ENCODE results near the gene NPAS2. TPM values are rescaled to one million over a fixed set of nuclear protein-coding genes. Genes with fewer than 3 reads are reported as not detected.

NPAS2 gene
- total RNA-seq, 2 donors from 2014 or later = 1.1 to 1.6 TPM

DNA sequence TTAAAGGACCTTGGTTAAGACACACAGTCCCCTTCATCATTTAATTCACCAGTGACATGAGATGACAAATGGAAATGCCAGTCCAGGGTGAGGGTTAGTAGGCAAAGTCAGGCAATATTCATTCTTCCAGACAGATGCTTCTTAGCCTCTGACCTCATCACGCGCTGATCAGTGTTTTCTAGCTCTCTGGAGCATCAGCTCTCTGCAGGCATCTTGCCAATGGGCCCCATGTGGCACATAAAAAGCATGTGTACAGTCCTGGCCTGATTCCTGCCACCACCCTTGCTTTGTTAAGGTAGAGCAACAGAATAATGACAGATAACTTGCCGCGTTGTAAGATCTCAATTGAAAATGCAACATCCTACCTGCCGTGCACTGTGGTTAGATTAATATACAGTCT is 20.3 kb upstream of the NPAS2 start:
- 88 to 94% methylated on average over 3 to 5 of the region's 5 CpGs for whole genome bisulfite sequencing, 2 experiments (ENCODE audit: insufficient coverage in 1 of 2, insufficient read length in 1 of 2)
- Mint-ChIP-seq H3K4me3 (no peak overlapping the region), H3K27me3 (ENCODE audit: insufficient read depth) (peaks cover 5% of the 10 kb centered on the region), H3K27ac (no peak overlapping the region), H3K4me1 (no peaks in the 10 kb centered on the region), H3K36me3 (ENCODE audit: low read depth) (no peaks in the 10 kb centered on the region), H3K9me3 (no peaks in the 10 kb centered on the region)
- no peaks in the 10 kb centered on the region for H3K27me3 ChIP-seq (ENCODE audit: control insufficient read depth, insufficient read depth, low read length, poor library complexity, severe bottlenecking)
- no peaks in the 10 kb centered on the region for H3K36me3 ChIP-seq (ENCODE audit: control insufficient read depth, insufficient read depth, low read length)
- DNase-seq = no peak
- H3K4me3 ChIP-seq (ENCODE audit: low read length) = no peak overlapping the region
- H3K9me3 ChIP-seq (ENCODE audit: control insufficient read depth, low read length) = no peaks in the 10 kb centered on the region
- H3K27ac ChIP-seq (ENCODE audit: low read depth, low read length) = no peak overlapping the region
- H3K9ac ChIP-seq (ENCODE audit: extremely low read depth, low read length, poor library complexity, severe bottlenecking) = no peak overlapping the region
- TF ChIP-seq, protein P1, sequence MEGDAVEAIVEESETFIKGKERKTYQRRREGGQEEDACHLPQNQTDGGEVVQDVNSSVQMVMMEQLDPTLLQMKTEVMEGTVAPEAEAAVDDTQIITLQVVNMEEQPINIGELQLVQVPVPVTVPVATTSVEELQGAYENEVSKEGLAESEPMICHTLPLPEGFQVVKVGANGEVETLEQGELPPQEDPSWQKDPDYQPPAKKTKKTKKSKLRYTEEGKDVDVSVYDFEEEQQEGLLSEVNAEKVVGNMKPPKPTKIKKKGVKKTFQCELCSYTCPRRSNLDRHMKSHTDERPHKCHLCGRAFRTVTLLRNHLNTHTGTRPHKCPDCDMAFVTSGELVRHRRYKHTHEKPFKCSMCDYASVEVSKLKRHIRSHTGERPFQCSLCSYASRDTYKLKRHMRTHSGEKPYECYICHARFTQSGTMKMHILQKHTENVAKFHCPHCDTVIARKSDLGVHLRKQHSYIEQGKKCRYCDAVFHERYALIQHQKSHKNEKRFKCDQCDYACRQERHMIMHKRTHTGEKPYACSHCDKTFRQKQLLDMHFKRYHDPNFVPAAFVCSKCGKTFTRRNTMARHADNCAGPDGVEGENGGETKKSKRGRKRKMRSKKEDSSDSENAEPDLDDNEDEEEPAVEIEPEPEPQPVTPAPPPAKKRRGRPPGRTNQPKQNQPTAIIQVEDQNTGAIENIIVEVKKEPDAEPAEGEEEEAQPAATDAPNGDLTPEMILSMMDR (conservative IDR thresholded peaks at IDR 0.05) = no peak
- H3K4me1 ChIP-seq (ENCODE audit: control insufficient read depth, insufficient read depth, low read length) = no peaks in the 10 kb centered on the region

DNA sequence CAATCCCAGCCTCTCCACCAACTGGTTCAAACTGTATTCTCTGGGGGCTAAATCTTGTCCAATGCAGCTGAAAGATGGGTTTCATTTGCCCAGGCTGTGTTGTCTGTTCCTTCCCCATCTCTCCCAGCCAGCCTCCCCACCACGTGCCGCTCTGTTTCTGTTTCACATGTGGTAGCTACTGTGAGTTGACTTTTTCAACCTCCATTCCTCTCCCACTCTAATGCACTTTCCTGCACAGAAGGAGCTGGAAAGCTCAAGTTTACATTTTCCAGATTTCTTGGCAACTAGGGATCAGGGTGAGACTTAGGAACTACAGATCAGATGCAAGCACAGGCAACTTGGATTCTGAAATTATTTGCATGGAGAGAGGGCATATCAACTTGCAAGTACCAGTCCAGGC is 19.0 kb upstream of the NPAS2 start:
- 92 to 100% methylated on average over 2 of the region's 2 CpGs for WGBS, 2 experiments (ENCODE audit: insufficient coverage in 1 of 2, insufficient read length in 1 of 2)
- H3K27ac ChIP-seq (ENCODE audit: low read depth, low read length) = no peak overlapping the region
- H3K36me3 Mint-ChIP-seq (ENCODE audit: low read depth) = no peaks in the 10 kb centered on the region
- no peaks in the 10 kb centered on the region for H3K4me1 Mint-ChIP-seq
- H3K4me3 ChIP-seq (ENCODE audit: low read length) = no peak overlapping the region
- no peaks in the 10 kb centered on the region for H3K4me1 ChIP-seq (ENCODE audit: control insufficient read depth, insufficient read depth, low read length)
- TF ChIP-seq, protein P1 (conservative IDR thresholded peaks at IDR 0.05) = no peak
- H3K9me3 ChIP-seq (ENCODE audit: control insufficient read depth, low read length) = no peaks in the 10 kb centered on the region
- H3K4me3 Mint-ChIP-seq = no peak overlapping the region
- H3K27me3 Mint-ChIP-seq (ENCODE audit: insufficient read depth) = peaks cover 2% of the 10 kb centered on the region
- H3K9me3 Mint-ChIP-seq = no peaks in the 10 kb centered on the region
- H3K36me3 ChIP-seq (ENCODE audit: control insufficient read depth, insufficient read depth, low read length) = no peaks in the 10 kb centered on the region
- H3K9ac ChIP-seq (ENCODE audit: extremely low read depth, low read length, poor library complexity, severe bottlenecking) = no peak overlapping the region
- H3K27me3 ChIP-seq (ENCODE audit: control insufficient read depth, insufficient read depth, low read length, poor library complexity, severe bottlenecking) = no peaks in the 10 kb centered on the region
- no peak overlapping the region for H3K27ac Mint-ChIP-seq
- no peak for DNase-seq

DNA sequence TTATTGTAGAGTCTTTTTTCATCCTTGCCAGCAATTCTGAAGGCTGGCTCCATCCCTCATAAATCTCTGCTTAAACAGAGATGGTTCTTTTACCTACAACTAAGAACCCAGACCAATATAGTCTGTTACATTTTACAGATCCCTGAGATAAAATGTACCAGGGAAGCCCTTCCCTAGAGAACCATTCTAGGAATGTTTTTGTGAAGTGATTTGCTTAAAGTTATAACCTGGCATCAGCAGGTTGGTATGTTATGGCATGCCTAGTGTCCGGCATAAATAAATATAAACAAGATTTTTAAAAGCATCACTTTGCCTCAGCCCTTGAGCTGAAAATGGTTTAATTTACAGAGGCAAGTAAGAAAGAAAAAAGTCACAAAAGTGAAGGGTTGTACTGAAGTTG is 18.5 kb upstream of the NPAS2 start:
- no peak overlapping the region for H3K27ac ChIP-seq (ENCODE audit: low read depth, low read length)
- no peak overlapping the region for H3K9ac ChIP-seq (ENCODE audit: extremely low read depth, low read length, poor library complexity, severe bottlenecking)
- Mint-ChIP-seq H3K27ac (no peak overlapping the region), H3K4me1 (no peaks in the 10 kb centered on the region), H3K4me3 (no peak overlapping the region), H3K27me3 (ENCODE audit: insufficient read depth) (peaks cover 1% of the 10 kb centered on the region), H3K36me3 (ENCODE audit: low read depth) (no peaks in the 10 kb centered on the region), H3K9me3 (no peaks in the 10 kb centered on the region)
- no peaks in the 10 kb centered on the region for H3K27me3 ChIP-seq (ENCODE audit: control insufficient read depth, insufficient read depth, low read length, poor library complexity, severe bottlenecking)
- H3K9me3 ChIP-seq (ENCODE audit: control insufficient read depth, low read length) = no peaks in the 10 kb centered on the region
- TF ChIP-seq, protein P1 (conservative IDR thresholded peaks at IDR 0.05) = no peak
- 89% methylated on average over 1 of the region's 1 CpG; no CpG with 5 or more reads in 1 of the 2 experiments for WGBS, 2 experiments (ENCODE audit: insufficient coverage in 1 of 2, insufficient read length in 1 of 2)
- H3K36me3 ChIP-seq (ENCODE audit: control insufficient read depth, insufficient read depth, low read length) = no peaks in the 10 kb centered on the region
- no peaks in the 10 kb centered on the region for H3K4me1 ChIP-seq (ENCODE audit: control insufficient read depth, insufficient read depth, low read length)
- no peak for DNase-seq
- H3K4me3 ChIP-seq (ENCODE audit: low read length) = no peak overlapping the region
